Inferior parietal cortex (tissue), 1 donor: ENCODE data around the gene CACFD1.

Experiments used
- DNase-seq: peaks from one replicate; pipeline ENCODE4 v3.0.0-alpha.2; 2016; ENCODE audit errors: extremely low spot score

The CACFD1 gene

DNA sequence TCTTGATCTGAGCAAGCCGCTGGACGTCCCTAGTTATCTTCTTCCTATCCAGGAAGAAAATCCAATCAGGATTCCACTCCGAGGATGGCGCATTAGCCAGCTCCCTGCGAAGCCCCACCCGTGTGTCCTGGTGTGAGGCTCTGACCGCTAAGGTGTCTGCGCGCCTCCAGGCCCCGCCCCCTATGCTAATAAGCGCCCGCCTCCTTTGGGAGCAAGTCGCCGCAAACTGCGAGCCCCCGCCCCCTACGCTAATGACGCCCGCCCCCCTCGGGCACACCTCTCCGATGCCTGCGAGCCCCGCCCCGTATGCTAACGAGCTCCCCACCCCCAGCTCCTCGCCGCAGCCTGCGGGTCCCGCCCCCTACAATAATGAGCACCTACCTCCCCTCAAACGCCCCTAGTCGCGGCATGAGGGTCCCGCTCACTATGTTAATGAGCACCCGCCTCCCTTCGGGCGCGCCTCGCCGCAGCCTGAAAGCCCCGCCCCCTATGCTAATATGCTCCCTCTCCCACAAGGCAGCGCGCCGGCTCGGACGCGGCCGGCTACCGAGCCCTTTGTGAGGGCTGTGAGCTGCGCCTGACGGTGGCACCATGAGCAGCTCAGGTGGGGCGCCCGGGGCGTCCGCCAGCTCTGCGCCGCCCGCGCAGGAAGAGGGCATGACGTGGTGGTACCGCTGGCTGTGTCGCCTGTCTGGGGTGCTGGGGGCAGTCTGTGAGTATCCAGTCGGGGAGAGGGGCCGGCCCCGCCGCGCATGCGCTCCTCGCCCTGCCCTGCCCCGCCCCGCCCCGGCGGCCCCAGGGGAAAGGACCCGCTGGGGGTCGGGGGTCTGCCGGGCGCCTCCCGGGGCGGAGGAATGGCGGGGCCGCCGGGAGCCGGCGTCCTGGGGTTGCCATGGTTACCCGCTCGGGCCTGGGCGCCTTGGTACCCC is at the start of gene CACFD1:
TSS of gene CACFD1 (plus strand) at position 503 of the 929 bp plus-strand sequence. CDS start at position 592, 89 bp downstream.
- DNase-seq: peak; percentile 87

- no peak for DNase-seq
Measured at GRCh38 chr9:133415170-133415569, 44.6 kb upstream of the CACFD1 start.

GRCh38 chr9:133417541-133418461 is 42.0 kb upstream of the CACFD1 start, which contains the start of gene REXO4:
REXO4 (minus strand) TSS chr9:133418010; CDS start chr9:133417844, 166 bp downstream.
- DNase-seq: peak; percentile 88

GRCh38 chr9:133419005-133419404 is 40.8 kb upstream of the CACFD1 start:
- no peak for DNase-seq

DNA sequence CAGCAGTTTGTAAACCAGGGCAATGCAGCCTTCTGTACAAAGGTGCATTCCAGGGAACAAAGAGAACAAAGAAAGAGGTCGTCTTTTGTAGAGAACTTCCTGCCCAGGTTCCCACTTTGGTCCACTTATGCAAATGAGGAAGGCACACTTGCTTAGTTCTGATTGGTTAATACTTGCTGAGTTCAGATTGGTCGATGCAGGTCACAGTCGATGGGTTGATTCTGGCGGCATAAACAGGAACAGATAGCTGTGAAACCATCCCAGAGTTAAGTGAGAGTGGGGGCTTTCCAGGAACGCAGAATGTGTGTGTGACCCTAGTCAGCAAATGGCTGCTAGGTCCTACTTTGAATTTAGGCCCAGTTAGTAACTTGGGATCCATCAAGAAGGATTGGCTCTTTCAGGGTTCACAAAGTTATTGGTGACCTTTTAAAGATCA is 39.4 kb upstream of the CACFD1 start:
- DNase-seq: no peak

DNA sequence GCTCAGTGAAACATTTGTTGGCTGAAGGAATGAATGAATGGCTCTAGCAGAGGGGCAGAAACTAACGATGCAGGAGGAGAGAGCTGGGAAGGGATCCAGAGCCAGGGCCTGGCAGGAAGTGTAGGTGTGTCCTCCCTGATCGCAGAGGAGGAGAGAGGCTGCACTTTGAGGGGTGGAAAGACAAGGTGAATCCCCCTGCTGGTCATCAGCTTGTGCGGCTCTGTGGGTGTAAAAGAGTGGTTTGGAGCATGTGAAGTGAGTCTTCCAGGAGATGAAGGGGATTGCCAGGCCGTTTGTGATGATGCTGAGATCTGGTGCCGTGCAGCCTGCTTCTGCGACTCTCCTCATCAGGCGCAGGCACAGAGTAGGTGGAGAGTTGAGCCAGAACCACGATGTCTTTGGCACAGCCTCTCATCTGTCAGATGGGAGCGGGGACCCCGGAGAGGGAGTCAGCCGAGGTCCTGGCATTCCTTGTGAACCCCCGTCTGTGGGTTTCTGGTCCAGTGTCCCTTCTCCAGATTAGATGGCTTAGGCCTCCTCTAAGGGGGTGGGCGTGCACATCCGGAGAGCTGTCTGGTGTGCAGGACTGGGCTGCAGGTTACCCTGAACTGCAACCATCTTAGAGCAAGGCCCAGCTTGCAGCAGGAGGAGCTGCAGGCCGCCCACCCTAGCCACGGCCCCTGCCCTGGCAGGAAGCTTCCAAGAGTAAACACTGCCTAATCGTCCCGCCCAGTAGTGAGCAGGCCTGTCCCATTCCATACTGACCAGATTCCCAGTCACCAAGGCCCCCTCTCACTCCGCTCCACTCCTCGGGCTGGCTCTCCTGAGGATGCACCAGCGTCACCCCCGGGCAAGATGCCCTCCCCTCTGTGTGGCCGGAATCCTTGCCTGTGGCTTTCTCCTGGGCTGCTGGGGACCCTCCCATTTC is 37.9 kb upstream of the CACFD1 start, which contains the start of gene ADAMTS13:
TSS of gene ADAMTS13 (plus strand) at position 753 of the 928 bp plus-strand sequence. CDS start at position 830, 77 bp downstream.
- DNase-seq: peak; percentile 9

GRCh38 chr9:133423216-133423615 is 36.6 kb upstream of the CACFD1 start:
- no peak for DNase-seq

DNA sequence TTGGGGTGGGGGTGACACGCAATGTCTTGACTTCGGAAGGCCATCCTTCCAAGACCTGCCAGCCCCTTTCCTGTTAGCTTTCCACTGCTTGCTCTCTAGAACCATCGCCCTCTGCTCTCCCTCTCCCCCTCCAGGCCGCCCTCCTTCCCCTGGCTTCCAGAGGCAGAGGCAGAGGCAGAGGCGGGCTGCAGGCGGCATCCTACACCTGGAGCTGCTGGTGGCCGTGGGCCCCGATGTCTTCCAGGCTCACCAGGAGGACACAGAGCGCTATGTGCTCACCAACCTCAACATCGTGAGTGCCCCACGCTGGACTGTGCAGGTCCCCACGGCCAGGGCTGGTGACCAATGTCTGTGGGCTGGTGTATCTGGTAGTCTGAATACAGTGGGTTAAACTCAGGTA is 35.6 kb upstream of the CACFD1 start:
- DNase-seq: no peak

DNA sequence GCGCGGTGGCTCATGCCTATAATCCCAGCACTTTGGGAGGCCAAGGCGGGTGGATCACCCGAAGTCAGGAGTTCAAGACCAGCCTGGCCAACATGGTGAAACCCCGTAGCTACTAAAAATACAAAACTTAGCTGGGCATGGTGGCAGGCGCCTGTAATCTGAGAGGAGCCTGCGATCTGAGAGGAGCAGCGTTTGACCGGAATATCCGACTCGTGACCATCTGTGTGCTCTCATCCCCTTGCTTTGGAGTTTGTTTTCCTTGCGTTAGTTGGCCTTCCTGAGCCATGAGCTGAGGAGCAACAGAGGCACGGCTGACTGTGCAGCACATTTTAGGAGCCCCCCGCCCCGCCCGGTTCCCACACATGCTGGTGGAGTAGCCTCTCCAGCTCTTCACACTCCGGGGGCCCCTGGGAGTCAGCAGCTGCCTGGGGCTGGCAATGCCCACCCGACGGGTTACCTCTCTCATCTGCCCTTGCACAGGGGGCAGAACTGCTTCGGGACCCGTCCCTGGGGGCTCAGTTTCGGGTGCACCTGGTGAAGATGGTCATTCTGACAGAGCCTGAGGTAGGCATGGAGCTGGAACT is 34.6 kb upstream of the CACFD1 start:
- DNase-seq: no peak

GRCh38 chr9:133426011-133426410 is 33.8 kb upstream of the CACFD1 start:
- DNase-seq: no peak

DNA sequence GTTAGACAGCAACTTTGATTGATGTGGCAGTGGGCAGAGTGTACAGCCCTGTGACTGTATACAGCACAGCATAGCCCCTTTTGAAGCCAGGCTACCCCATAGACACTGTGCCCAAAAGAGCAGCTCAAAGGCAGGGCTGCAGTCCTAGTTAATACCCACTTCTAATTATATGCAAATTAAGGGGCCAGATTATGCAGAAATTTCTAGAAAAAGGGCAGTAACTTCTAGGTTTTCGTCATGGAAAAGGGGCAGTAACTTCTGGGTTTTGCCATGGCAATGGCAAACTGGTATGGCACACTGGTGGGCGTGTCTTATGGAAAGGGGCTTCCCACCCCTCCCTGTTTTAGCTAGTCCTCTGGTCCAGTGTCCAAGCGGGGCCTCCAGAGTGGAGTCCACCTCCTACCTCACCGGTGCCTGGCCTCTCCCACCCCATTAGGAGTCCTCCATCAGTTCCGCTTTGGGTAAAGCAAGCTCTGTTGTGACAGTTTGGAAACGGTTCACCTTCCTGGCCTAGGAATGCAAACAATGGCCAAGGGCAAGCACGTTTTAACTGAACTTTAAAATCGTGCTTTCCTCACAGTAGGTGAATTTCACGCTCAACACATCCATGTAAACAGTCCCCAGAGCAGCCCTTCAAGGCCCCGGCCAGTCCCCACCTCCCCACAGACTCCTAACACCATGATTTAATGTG is 32.0 kb upstream of the CACFD1 start:
- no peak for DNase-seq

DNA sequence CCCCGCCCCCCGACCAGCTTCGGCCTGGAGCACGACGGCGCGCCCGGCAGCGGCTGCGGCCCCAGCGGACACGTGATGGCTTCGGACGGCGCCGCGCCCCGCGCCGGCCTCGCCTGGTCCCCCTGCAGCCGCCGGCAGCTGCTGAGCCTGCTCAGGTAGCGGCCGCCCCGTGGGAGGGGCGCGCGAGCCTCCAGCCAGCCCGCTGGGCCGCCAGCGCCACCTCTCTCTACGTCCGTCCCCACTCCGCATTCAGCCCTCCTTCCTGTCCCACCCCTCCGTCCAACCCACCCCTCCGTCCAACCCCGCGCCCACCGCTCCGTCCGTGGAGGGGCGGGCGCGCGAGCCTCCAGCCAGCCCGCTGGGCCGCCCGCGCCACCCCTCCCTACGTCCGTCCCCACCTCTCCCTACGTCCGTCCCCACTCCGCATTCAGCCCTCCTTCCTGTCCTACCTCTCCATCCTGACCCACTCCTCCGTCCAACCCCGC is 31.1 kb upstream of the CACFD1 start:
- no peak for DNase-seq

DNA sequence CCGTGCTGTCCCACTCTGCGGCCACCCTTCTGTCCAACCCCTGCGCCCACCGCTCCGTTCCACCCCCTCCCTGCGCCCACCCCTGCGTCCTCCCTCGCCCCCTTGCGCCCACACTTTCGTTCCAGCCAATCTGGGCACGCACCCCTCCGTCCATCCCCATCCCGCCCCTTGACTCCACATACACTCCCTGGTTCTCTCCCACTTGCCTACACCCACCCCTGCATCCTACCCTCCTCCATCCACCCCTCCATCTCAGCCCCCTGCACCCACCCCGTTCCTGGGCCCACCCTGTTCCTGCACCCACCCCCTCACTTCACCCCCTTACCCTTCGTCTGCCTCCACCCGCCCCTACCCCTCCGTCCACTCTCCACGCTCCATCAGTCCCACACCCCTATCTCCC is 30.6 kb upstream of the CACFD1 start:
- DNase-seq: no peak

DNA sequence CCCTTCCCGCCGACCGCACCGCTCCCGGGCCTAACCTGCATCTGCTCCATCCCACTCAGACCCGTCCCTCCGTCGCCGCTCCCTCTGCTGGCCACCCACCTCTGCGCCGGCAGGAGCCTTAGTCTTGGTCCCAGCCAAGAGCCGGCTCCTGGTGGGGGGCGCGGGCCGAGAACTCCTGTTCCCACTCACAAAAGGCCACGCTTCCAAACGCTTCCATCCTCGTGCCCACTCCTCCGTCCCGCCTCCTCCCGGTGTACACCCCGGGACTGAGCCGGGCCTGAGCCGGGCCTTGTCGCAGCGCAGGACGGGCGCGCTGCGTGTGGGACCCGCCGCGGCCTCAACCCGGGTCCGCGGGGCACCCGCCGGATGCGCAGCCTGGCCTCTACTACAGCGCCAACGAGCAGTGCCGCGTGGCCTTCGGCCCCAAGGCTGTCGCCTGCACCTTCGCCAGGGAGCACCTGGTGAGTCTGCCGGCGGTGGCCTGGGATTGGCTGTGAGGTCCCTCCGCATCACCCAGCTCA is 30.1 kb upstream of the CACFD1 start:
- DNase-seq: no peak

- DNase-seq: no peak
Measured at GRCh38 chr9:133430244-133430643, 29.5 kb upstream of the CACFD1 start.

DNA sequence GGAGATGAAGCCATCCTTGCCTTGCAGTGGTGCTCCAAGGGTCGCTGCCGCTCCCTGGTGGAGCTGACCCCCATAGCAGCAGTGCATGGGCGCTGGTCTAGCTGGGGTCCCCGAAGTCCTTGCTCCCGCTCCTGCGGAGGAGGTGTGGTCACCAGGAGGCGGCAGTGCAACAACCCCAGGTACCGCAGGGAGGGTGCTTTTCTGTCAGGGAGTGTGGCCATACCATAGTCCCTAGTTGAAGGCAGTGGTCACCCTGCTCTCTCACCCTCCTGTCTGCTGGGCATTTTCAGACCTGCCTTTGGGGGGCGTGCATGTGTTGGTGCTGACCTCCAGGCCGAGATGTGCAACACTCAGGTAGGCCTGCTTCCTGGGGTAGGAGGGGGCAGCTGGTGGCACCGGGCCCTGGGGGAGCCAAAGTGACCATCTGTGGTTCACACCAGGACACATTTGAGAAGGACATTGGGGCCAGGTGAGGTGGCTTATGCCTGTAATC is 26.4 kb upstream of the CACFD1 start:
- DNase-seq: no peak

DNA sequence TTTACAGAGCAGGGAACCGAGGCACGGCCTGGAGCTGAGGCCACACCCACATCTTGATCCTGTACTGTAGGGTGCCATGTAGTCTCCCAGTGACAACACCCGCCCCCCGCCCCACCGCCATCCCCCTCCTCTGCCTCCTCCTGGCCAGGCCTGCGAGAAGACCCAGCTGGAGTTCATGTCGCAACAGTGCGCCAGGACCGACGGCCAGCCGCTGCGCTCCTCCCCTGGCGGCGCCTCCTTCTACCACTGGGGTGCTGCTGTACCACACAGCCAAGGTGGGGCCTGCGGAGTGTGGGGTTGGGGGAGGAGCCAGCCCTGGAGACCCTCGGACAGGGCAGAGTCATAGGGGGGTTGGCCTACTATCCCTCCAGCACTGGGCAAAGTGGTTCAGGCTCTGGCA is 23.1 kb upstream of the CACFD1 start:
- DNase-seq: no peak

GRCh38 chr9:133437753-133438531 is 21.8 kb upstream of the CACFD1 start:
- no peak for DNase-seq

- no peak for DNase-seq
Measured at GRCh38 chr9:133439337-133439736, 20.4 kb upstream of the CACFD1 start.
